GM23338 (cell line): Measurements from ENCODE around the gene CD19. TPM values are rescaled to one million over a fixed set of nuclear protein-coding genes. Genes with fewer than 3 reads are reported as not detected.

Experiments used
- ATAC-seq: fragments of 200-7000 bp; cut with Tn5 transposase; 3 replicates; pipeline ENCODE4 v1.9.1; 2020
- DNase-seq: peaks from one replicate; pipeline ENCODE4 v3.0.0-alpha.2; 2015; ENCODE audit warnings: low spot score
- H2AFZ ChIP-seq: fragments of 200-600 bp; sonication (generic); 2 replicates; pipeline ENCODE4 v1.8.0; 2016; ENCODE audit warnings: antibody characterized with exemption, mild to moderate bottlenecking, moderate library complexity
- H3F3A ChIP-seq: fragments of 200-600 bp; sonication (generic); replicated peaks from 2 replicates; pipeline ENCODE4 v1.8.0; 2017; ENCODE audit warnings: antibody characterized with exemption, mixed run types, low read depth
- H3K27ac ChIP-seq: fragments of 200-600 bp; sonication (generic); 2 replicates; pipeline ENCODE4 v1.6.1; 2016; ENCODE audit warnings: low read depth
- H3K27me3 ChIP-seq: fragments of 200-600 bp; sonication (generic); 2 replicates; pipeline ENCODE4 v1.8.0; 2016; ENCODE audit warnings: mild to moderate bottlenecking, mixed run types, moderate library complexity; ENCODE audit not compliant: insufficient read depth
- H3K36me3 ChIP-seq: fragments of 200-600 bp; sonication (generic); 2 replicates; pipeline ENCODE4 v1.8.0; 2016; ENCODE audit warnings: mild to moderate bottlenecking; ENCODE audit not compliant: insufficient read depth
- H3K4me1 ChIP-seq: fragments of 200-600 bp; sonication (generic); 2 replicates; pipeline ENCODE4 v1.8.0; 2016; ENCODE audit warnings: mild to moderate bottlenecking, moderate library complexity; ENCODE audit not compliant: insufficient read depth
- H3K4me2 ChIP-seq: fragments of 200-600 bp; sonication (generic); 2 replicates; pipeline ENCODE4 v1.7.1; 2017; ENCODE audit warnings: mixed run types
- H3K4me3 ChIP-seq: fragments of 200-600 bp; sonication (generic); 2 replicates; pipeline ENCODE4 v1.6.1; 2016; ENCODE audit warnings: mixed run types
- H3K79me2 ChIP-seq: fragments of 200-600 bp; sonication (generic); replicated peaks from 2 replicates; pipeline ENCODE4 v1.8.0; 2017; ENCODE audit warnings: mild to moderate bottlenecking; ENCODE audit not compliant: insufficient read depth
- H3K9me2 ChIP-seq: fragments of 200-600 bp; sonication (generic); 2 replicates; pipeline ENCODE4 v1.8.0; 2017; ENCODE audit not compliant: insufficient read depth
- H4K20me1 ChIP-seq: fragments of 200-600 bp; sonication (generic); replicated peaks from 2 replicates; pipeline ENCODE4 v1.8.0; 2017; ENCODE audit warnings: mild to moderate bottlenecking; ENCODE audit not compliant: insufficient read depth
- H3K27ac Mint-ChIP-seq: 2 replicates; pipeline ENCODE4 v1.8.0; 2020; ENCODE audit warnings: inconsistent platforms, mild to moderate bottlenecking, moderate library complexity, mixed read lengths
- H3K27me3 Mint-ChIP-seq: 3 replicates; pipeline ENCODE4 v1.8.0; 2022; ENCODE audit warnings: low read depth, mild to moderate bottlenecking, moderate library complexity, mixed read lengths, inconsistent platforms; ENCODE audit not compliant: insufficient read depth, poor library complexity
- H3K36me3 Mint-ChIP-seq: 3 replicates; pipeline ENCODE4 v1.8.0; 2021; ENCODE audit warnings: low read depth, mild to moderate bottlenecking, inconsistent platforms, moderate library complexity, mixed read lengths
- H3K4me1 Mint-ChIP-seq: 3 replicates; pipeline ENCODE4 v1.8.0; 2020; ENCODE audit warnings: mild to moderate bottlenecking, inconsistent platforms, mixed read lengths
- H3K4me3 Mint-ChIP-seq: 3 replicates; pipeline ENCODE4 v1.8.0; 2021; ENCODE audit warnings: moderate library complexity, mild to moderate bottlenecking, inconsistent platforms, mixed read lengths
- H3K9me3 Mint-ChIP-seq: 3 replicates; pipeline ENCODE4 v1.8.0; 2020; ENCODE audit warnings: moderate library complexity, mild to moderate bottlenecking, inconsistent platforms, mixed read lengths
- NANOG ChIP-seq: IDR thresholded peaks from 2 replicates; pipeline ENCODE4 v1.6.1; 2016; ENCODE audit warnings: antibody characterized with exemption, borderline replicate concordance
- POLR2AphosphoS5 ChIP-seq: IDR thresholded peaks from 2 replicates; pipeline ENCODE4 v1.6.1; 2016; ENCODE audit warnings: antibody characterized with exemption, low read depth
- ZNF462 ChIP-seq: fragments of 250-450 bp; sonication (Bioruptor Pico); IDR thresholded peaks from 2 replicates; pipeline ENCODE4 v1.5.0; 2020; ENCODE audit warnings: mild to moderate bottlenecking, moderate library complexity
- polyA plus RNA-seq: library from polyadenylated mRNA; unstranded; fragments of >200 nt; fragmentation: Nextera tagmentation; extraction: Ambion mirVana; gene quantifications from 2 replicates; pipeline ENCODE4 v1.2.1, GENCODE V29; 2016
- total RNA-seq: library from RNA; depleted of rRNA; stranded (reverse); fragments of >200 nt; shearing (Covaris generic); gene quantifications from 2 replicates; pipeline ENCODE4 v1.2.3, GENCODE V29; 2014

The CD19 gene
- total and polyA plus RNA-seq, 2 experiments from 2014 or later, result 0.83 to 1.9 TPM

GRCh38 chr16:28935346-28935745 is 3.6 kb downstream of the CD19 start (continued):
- TF ChIP-seq ZNF462 (CRISPR knock-in tag), result no peak

- Mint-ChIP-seq H3K4me3 (peak overlapping the region; percentile 35; the same call in 2 of the 3 replicates), H3K9me3 (no peaks in the 10 kb centered on the region), H3K36me3 (no peaks in the 10 kb centered on the region), H3K4me1 (peaks cover 4% of the 10 kb centered on the region; the same call in 2 of the 3 replicates), H3K27me3 (peaks cover 23% of the 10 kb centered on the region), H3K27ac (no peak overlapping the region)
- H3K9me2 ChIP-seq, result no peaks in the 10 kb centered on the region
- H3F3A ChIP-seq, result no peaks in the 10 kb centered on the region
- H3K4me3 ChIP-seq, result peak overlapping the region; percentile 51
- no peak for TF ChIP-seq NANOG
- no peak for TF ChIP-seq ZNF462 (CRISPR knock-in tag)
- peak; percentile 40; the same call in 1 of the 2 replicates for TF ChIP-seq POLR2AphosphoS5
- no peak overlapping the region for H3K27ac ChIP-seq
- no peaks in the 10 kb centered on the region for H3K27me3 ChIP-seq
- H3K79me2 ChIP-seq, result no peaks in the 10 kb centered on the region
- H2AFZ ChIP-seq, result peak overlapping the region; percentile 87
- ATAC-seq (peak; percentile 97), DNase-seq (peak; percentile 96)
- peak overlapping the region; percentile 79 for H3K4me2 ChIP-seq
- no peaks in the 10 kb centered on the region for H3K36me3 ChIP-seq
- H3K4me1 ChIP-seq, result peaks cover 2% of the 10 kb centered on the region; the same call in 1 of the 2 replicates
- no peaks in the 10 kb centered on the region for H4K20me1 ChIP-seq
These were observed 4.4 kb downstream of the CD19 start for GRCh38 chr16:28935924-28936783.
